ENCODE measurements around the gene TPX2.
A peak's percentile ranks its signal among the peaks of the same experiment; 100 is the strongest.

TPX2 gene

GRCh38 chr20:31839782-31840487 lies 100.8 kb downstream of the TPX2 start:
- no peak overlapping the region for H2AK5ac ChIP-seq (ENCODE audit: low read length)
- no peak overlapping the region for H2BK5ac ChIP-seq (ENCODE audit: low read length)
- H2BK15ac ChIP-seq (replicated peaks; ENCODE audit: low read depth): no peak overlapping the region
- no peak overlapping the region for H2BK120ac ChIP-seq (ENCODE audit: low read depth, low read length)
- no peak overlapping the region for H3K4ac ChIP-seq (ENCODE audit: low read depth, low read length)
- H3K4me2 ChIP-seq (ENCODE audit: low read length): no peak overlapping the region
- H3K4me3 ChIP-seq (ENCODE audit: low read length): no peak overlapping the region
- no peak overlapping the region for H3K27ac ChIP-seq (ENCODE audit: low read depth, low read length)
- no peak overlapping the region for H3K9ac ChIP-seq (ENCODE audit: low read length)
- no peak for DNase-seq
- H3K79me1 ChIP-seq (ENCODE audit: low read length): no peaks in the 10 kb centered on the region
- no peak overlapping the region for H3K18ac ChIP-seq (ENCODE audit: low read length)
- no peak overlapping the region for H3K23ac ChIP-seq (ENCODE audit: low read length)
- no peaks in the 10 kb centered on the region for H3K27me3 ChIP-seq (ENCODE audit: insufficient read depth, low read length, poor library complexity)
- no peak overlapping the region for H4K8ac ChIP-seq (ENCODE audit: low read depth, low read length)
- H3K36me3 ChIP-seq (ENCODE audit: control insufficient read depth, insufficient read depth, low read length): no peaks in the 10 kb centered on the region
- H3K79me2 ChIP-seq (ENCODE audit: control insufficient read depth, insufficient read depth, low read length): no peaks in the 10 kb centered on the region
- no peak overlapping the region for H4K5ac ChIP-seq (ENCODE audit: low read length)
- peaks cover 21% of the 10 kb centered on the region for H3K4me1 ChIP-seq (ENCODE audit: control insufficient read depth, low read depth, low read length)
- no peak overlapping the region for H3K56ac ChIP-seq (ENCODE audit: low read length)
- no CpG with 5 or more reads among the region's 5 CpGs for WGBS (ENCODE audit: extremely low coverage, insufficient coverage, low lambda C conversion rate)

- H3K4me2 ChIP-seq (ENCODE audit: low read length): no peak overlapping the region
- WGBS (ENCODE audit: extremely low coverage, insufficient coverage, low lambda C conversion rate): no CpG with 5 or more reads among the region's 15 CpGs
- no peak overlapping the region for H3K9ac ChIP-seq (ENCODE audit: low read length)
- H3K18ac ChIP-seq (ENCODE audit: low read length): no peak overlapping the region
- peak overlapping the region; percentile 85 for H2AK5ac ChIP-seq (ENCODE audit: low read length)
- H4K8ac ChIP-seq (ENCODE audit: low read depth, low read length): no peak overlapping the region
- H2BK15ac ChIP-seq (replicated peaks; ENCODE audit: low read depth): no peak overlapping the region
- no peak overlapping the region for H2BK120ac ChIP-seq (ENCODE audit: low read depth, low read length)
- H2BK5ac ChIP-seq (ENCODE audit: low read length): no peak overlapping the region
- no peak overlapping the region for H3K4me3 ChIP-seq (ENCODE audit: low read length)
- peaks cover 18% of the 10 kb centered on the region for H3K4me1 ChIP-seq (ENCODE audit: control insufficient read depth, low read depth, low read length)
- H3K27me3 ChIP-seq (ENCODE audit: insufficient read depth, low read length, poor library complexity): no peaks in the 10 kb centered on the region
- H3K4ac ChIP-seq (ENCODE audit: low read depth, low read length): no peak overlapping the region
- no peak overlapping the region for H3K27ac ChIP-seq (ENCODE audit: low read depth, low read length)
- no peaks in the 10 kb centered on the region for H3K36me3 ChIP-seq (ENCODE audit: control insufficient read depth, insufficient read depth, low read length)
- no peak for DNase-seq
- H4K5ac ChIP-seq (ENCODE audit: low read length): no peak overlapping the region
- no peak overlapping the region for H3K23ac ChIP-seq (ENCODE audit: low read length)
- H3K56ac ChIP-seq (ENCODE audit: low read length): no peak overlapping the region
- H3K79me1 ChIP-seq (ENCODE audit: low read length): no peaks in the 10 kb centered on the region
- no peaks in the 10 kb centered on the region for H3K79me2 ChIP-seq (ENCODE audit: control insufficient read depth, insufficient read depth, low read length)
Observed at GRCh38 chr20:31840906-31841816, 102.1 kb downstream of the TPX2 start.

- H2BK5ac ChIP-seq (ENCODE audit: low read length): no peak overlapping the region
- H2AK5ac ChIP-seq (ENCODE audit: low read length): peak overlapping the region; percentile 55
- no peak overlapping the region for H3K4me3 ChIP-seq (ENCODE audit: low read length)
- no peaks in the 10 kb centered on the region for H3K79me1 ChIP-seq (ENCODE audit: low read length)
- peaks cover 14% of the 10 kb centered on the region for H3K4me1 ChIP-seq (ENCODE audit: control insufficient read depth, low read depth, low read length)
- H3K36me3 ChIP-seq (ENCODE audit: control insufficient read depth, insufficient read depth, low read length): no peaks in the 10 kb centered on the region
- H4K5ac ChIP-seq (ENCODE audit: low read length): no peak overlapping the region
- H3K4ac ChIP-seq (ENCODE audit: low read depth, low read length): no peak overlapping the region
- no peaks in the 10 kb centered on the region for H3K79me2 ChIP-seq (ENCODE audit: control insufficient read depth, insufficient read depth, low read length)
- no peak overlapping the region for H3K56ac ChIP-seq (ENCODE audit: low read length)
- H4K8ac ChIP-seq (ENCODE audit: low read depth, low read length): no peak overlapping the region
- WGBS (ENCODE audit: extremely low coverage, insufficient coverage, low lambda C conversion rate): no CpG with 5 or more reads among the region's 8 CpGs
- H3K18ac ChIP-seq (ENCODE audit: low read length): no peak overlapping the region
- H3K9ac ChIP-seq (ENCODE audit: low read length): no peak overlapping the region
- H2BK120ac ChIP-seq (ENCODE audit: low read depth, low read length): no peak overlapping the region
- H2BK15ac ChIP-seq (replicated peaks; ENCODE audit: low read depth): no peak overlapping the region
- H3K27me3 ChIP-seq (ENCODE audit: insufficient read depth, low read length, poor library complexity): no peaks in the 10 kb centered on the region
- no peak for DNase-seq
- no peak overlapping the region for H3K23ac ChIP-seq (ENCODE audit: low read length)
- no peak overlapping the region for H3K27ac ChIP-seq (ENCODE audit: low read depth, low read length)
- H3K4me2 ChIP-seq (ENCODE audit: low read length): no peak overlapping the region
Observed at GRCh38 chr20:31841928-31842327, 102.8 kb downstream of the TPX2 start.

GRCh38 chr20:31842471-31843157 lies 103.5 kb downstream of the TPX2 start:
- no peak overlapping the region for H3K4ac ChIP-seq (ENCODE audit: low read depth, low read length)
- no peaks in the 10 kb centered on the region for H3K36me3 ChIP-seq (ENCODE audit: control insufficient read depth, insufficient read depth, low read length)
- no peak overlapping the region for H3K9ac ChIP-seq (ENCODE audit: low read length)
- no peaks in the 10 kb centered on the region for H3K27me3 ChIP-seq (ENCODE audit: insufficient read depth, low read length, poor library complexity)
- no peak overlapping the region for H3K4me2 ChIP-seq (ENCODE audit: low read length)
- H3K56ac ChIP-seq (ENCODE audit: low read length): peak overlapping the region; percentile 35
- H3K18ac ChIP-seq (ENCODE audit: low read length): no peak overlapping the region
- no peak overlapping the region for H3K4me3 ChIP-seq (ENCODE audit: low read length)
- no peak overlapping the region for H4K5ac ChIP-seq (ENCODE audit: low read length)
- H2BK120ac ChIP-seq (ENCODE audit: low read depth, low read length): no peak overlapping the region
- no peaks in the 10 kb centered on the region for H3K79me1 ChIP-seq (ENCODE audit: low read length)
- H3K79me2 ChIP-seq (ENCODE audit: control insufficient read depth, insufficient read depth, low read length): no peaks in the 10 kb centered on the region
- no peak overlapping the region for H3K23ac ChIP-seq (ENCODE audit: low read length)
- no peak for DNase-seq
- no peak overlapping the region for H3K27ac ChIP-seq (ENCODE audit: low read depth, low read length)
- H2BK5ac ChIP-seq (ENCODE audit: low read length): no peak overlapping the region
- peaks cover 10% of the 10 kb centered on the region for H3K4me1 ChIP-seq (ENCODE audit: control insufficient read depth, low read depth, low read length)
- WGBS (ENCODE audit: extremely low coverage, insufficient coverage, low lambda C conversion rate): no CpG with 5 or more reads among the region's 12 CpGs
- no peak overlapping the region for H4K8ac ChIP-seq (ENCODE audit: low read depth, low read length)
- no peak overlapping the region for H2BK15ac ChIP-seq (replicated peaks; ENCODE audit: low read depth)
- no peak overlapping the region for H2AK5ac ChIP-seq (ENCODE audit: low read length)

GRCh38 chr20:31843288-31843687 lies 104.2 kb downstream of the TPX2 start:
- Histone ChIP-seq H2AK5ac (ENCODE audit: low read length) (no peak overlapping the region), H2BK15ac (replicated peaks; ENCODE audit: low read depth) (no peak overlapping the region), H3K9ac (ENCODE audit: low read length) (no peak overlapping the region), H3K18ac (ENCODE audit: low read length) (no peak overlapping the region), H3K27me3 (ENCODE audit: insufficient read depth, low read length, poor library complexity) (no peaks in the 10 kb centered on the region), H3K36me3 (ENCODE audit: control insufficient read depth, insufficient read depth, low read length) (no peaks in the 10 kb centered on the region), H3K79me2 (ENCODE audit: control insufficient read depth, insufficient read depth, low read length) (no peaks in the 10 kb centered on the region), H3K56ac (ENCODE audit: low read length) (no peak overlapping the region), H3K4me3 (ENCODE audit: low read length) (no peak overlapping the region), H3K4me2 (ENCODE audit: low read length) (no peak overlapping the region), H3K23ac (ENCODE audit: low read length) (no peak overlapping the region), H2BK5ac (ENCODE audit: low read length) (no peak overlapping the region), H4K8ac (ENCODE audit: low read depth, low read length) (no peak overlapping the region), H4K5ac (ENCODE audit: low read length) (no peak overlapping the region), H3K4ac (ENCODE audit: low read depth, low read length) (no peak overlapping the region), H2BK120ac (ENCODE audit: low read depth, low read length) (no peak overlapping the region), H3K4me1 (ENCODE audit: control insufficient read depth, low read depth, low read length) (peaks cover 6% of the 10 kb centered on the region), H3K27ac (ENCODE audit: low read depth, low read length) (no peak overlapping the region), H3K79me1 (ENCODE audit: low read length) (no peaks in the 10 kb centered on the region)
- no CpG with 5 or more reads among the region's 6 CpGs for WGBS (ENCODE audit: extremely low coverage, insufficient coverage, low lambda C conversion rate)
- DNase-seq: no peak

Measured in mesendoderm (in vitro differentiated cells).